GM21619 (cell line): ENCODE data around the gene HOXA13.

Source experiments
- ATAC-seq: cut with Tn5 transposase; IDR thresholded peaks from one replicate; pipeline ENCODE4 v1.9.1; 2021; ENCODE audit not compliant: unreplicated experiment

The HOXA13 gene

DNA sequence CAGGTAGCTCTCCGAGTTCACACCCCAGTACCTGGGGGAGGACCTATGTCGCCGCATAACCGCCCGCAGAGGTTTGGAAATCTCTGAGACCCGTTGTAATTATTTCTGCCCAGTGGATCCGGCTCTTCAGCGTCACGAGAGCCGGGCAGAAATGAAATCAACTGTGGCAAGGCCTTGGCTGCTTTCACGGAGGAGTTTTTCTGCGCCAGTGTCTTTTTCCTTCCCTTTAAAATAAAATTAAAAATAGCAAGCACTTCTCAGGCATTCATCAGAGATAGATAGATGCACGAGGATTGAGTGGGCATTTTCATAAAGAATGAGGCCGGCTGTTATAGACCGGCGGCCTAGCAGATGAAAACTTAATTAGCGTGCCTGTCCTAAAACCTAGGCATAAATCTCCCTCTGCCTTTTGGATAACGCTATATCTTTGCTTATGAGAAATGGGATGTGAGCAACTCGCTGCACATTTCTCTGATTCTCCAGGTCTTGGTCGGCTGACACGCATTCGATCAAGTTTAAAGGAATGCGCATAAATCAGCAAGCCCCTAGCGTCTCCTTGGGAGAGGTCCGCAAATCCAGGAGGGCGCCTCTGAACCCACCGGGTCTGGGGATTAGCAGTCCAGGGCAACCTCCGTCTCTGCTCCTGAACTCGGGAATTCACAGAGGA is 6.4 kb downstream of the HOXA13 start:
- no peak for ATAC-seq

DNA sequence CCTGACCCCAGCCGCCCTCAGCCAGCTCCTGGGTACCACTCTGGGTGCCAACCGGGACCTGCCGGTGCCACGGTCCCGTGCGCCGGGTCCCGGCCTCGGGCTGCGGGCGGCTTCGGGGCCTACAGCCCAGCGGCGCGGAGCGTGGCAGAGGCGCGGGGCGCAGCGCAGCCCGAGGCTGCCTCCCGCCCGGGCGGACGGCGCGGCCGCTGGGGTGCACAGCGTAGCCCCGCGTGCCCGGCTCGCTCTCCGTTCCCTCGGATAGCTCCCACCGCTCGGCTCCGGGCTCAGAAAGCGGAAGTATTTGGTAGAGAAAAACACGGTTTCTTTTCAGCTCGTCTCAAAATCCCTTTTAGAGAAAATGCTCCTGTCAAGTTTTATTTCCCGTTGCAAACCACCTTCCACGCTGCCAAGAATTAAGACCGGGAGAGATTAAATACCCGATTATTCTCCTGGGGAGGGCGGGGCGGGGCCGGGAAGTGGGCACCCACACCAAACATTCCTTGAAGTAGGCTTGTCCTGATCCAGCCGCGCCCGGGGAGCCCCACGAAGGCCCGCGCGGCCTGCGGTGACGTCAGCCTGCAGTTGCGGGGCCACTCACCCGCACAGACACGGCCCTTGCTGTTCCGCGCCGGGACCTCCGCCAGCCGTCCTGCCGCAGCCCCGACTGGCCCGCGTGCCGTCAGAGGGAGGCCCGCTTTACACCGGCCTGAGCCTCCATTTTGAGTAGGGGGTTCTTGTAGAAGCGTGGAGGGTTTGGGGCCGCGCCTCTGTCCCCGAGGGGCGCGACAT is 7.2 kb downstream of the HOXA13 start:
- ATAC-seq = no peak

DNA sequence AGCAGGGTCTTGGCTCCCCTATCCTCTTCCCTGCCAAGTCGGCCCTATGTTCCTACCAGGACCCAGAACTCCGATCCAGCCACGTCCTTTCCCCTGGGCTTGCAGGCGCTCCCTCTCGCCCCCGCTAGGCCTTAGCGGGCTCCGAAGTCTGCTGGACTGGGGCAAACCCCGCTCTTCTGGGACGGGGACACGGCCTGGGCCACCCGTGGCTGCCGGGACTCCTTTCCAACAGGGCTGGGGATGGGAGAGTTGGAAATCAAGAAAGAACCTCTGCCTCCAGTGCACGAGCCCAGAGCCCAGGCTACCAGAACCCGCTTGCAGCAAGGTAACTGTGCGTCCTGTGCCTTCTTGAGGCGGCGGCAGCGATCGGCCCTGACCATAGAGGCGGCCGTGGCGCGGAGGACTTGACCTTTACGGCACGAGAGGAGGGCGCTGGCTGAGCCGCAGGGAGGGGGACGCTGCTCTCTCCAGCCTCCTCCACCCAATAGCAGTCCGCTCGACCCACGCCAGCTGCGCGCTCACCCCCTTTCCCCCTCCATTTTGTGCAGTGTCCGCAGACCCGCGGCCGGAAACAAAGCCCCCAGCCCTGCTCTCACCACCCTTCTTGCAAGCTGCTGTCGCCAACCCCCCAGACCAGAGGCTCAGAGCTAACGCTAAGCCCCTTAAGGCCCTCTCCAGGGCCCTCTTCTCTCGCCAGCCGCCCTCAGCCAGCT is 7.9 kb downstream of the HOXA13 start:
- ATAC-seq = no peak

DNA sequence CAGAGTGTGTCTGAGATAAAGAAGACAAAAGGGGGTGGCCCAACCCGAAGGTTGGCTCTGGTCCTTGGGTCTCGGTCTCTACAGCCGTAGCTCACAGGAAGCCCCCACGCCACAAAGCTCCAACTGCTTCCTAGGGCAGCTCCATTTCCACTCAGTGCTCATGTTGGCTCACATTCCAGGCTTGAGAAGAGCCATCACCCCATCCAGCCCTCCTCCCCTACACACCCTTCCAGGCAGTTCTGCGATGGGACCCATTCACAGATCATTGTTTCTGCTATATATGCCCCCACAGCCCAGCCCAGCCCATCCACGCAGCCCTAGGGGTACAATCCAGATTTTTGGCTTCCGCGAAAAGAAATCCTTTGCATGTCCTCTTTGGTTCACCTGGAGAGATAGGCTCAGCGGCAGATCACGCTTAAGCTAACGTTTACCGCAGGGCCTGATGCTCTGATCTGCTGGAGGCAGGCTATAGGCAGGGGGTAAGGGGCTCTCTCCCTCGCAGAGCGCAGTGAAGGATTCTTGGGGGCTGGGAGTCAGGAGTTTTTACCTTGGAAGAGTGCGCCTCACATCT is 8.6 kb downstream of the HOXA13 start:
- ATAC-seq = no peak

DNA sequence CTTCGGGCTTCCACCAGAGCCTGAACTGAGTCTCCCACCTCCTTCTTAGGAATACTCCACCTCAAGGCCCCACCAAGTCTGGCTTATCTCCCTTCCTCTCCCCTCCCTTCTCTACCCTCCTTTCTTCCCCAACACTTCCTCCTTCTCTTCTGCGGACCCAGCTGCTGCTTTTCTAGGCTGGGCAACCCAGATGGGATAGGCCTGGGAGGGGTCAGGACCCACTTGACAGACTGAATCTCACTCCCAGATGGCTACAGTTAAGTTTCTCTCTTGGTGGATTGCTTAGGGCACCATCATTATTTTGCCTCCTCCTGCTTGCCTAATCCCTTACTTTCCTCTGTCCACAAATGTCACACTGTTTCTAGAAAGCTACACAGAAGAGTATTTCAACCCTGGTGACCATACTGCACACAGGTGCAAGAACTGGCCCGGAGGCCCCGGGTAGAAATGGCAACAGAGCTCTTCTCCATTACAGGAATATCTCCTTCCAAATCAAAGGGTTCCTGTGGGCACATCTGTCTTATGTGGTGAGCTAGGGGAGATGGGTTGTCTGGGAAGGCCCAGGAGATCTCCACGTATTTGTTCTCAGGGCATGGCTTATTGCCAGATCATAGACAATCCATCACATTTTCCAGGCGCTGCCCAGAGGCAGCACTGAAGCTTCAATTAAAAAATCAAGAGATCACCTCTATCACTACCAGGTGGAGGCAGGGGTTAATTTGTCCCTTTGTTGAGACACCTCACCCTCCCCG is 9.7 kb downstream of the HOXA13 start:
- no peak for ATAC-seq

DNA sequence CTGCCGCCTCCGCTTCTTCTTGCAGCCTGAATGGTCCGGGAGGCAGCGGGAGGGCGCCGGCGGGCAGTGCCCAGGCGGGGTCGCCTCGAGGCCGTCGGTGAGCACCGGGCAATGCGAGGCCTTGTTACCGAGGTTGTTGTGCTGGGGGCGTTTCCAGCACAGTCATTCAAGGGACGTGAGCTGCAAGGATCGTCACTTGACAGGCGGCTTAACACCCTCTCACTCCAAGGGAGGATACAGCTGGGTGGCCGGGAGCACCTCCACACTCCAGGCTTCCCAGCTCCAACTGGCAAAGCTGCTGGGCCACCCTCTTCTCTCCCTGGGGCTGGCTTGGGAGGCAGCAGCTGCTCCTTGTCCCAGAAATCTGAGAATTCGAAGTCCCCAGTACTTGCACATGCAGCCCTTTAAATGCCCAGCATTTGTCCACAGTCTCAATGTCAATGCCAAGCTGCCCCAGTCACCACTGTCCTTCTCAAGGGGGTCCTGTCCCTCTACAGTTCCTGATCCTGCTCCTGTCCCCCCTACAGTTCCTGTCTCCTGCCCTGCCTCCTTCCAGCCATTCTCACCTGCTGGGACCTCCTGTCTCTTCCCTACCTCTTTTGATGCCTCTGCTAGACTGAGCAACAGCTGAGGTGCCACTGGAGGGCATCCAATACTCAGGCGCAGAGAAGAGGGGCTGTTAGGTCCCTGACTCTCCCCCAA is 10.4 kb downstream of the HOXA13 start:
- no peak for ATAC-seq

DNA sequence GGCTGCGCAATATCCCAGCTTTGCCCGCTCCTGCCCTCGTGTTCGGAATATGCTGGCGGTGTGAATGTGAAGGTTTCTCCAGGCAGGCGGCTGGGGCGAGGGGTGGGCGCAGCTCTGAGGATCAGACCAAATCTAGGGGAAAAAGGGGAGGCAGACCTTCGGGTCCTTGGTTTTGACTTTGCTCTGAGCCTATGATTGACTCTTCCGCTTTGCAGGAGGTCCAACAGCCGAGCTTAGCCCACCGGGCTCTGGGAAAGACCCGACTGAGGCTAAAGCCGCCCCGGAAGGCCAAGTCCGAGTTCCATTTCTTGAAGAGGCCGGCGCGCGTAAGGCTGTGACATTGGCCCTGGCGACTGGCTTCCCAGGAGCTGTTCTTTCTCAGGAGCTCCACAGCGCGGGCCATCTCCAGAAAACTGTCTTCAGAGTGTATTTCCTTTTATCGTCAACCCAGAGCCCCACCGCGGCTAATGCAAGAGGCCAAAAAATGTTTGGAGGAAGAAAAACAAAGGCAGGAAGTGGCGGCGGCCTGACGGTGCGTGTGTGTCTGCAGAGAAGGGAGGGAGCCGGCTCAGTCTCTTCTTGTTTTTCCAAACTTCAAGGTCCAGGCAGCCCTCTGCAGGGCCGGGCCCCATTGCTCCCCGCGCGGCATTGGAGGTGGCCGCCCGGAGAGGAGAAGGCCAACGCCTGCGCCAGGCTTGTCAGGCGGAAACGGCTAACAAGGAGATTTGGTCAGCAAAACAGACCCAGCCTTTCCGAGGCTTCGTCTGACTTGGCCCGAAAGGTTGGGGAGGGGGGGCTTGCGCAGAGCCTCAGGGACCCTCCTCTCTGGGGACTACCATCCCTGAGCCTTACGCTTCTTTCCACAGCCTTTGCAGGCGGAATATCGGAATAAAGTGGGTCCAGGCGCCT is 11.3 kb downstream of the HOXA13 start:
- ATAC-seq = no peak

DNA sequence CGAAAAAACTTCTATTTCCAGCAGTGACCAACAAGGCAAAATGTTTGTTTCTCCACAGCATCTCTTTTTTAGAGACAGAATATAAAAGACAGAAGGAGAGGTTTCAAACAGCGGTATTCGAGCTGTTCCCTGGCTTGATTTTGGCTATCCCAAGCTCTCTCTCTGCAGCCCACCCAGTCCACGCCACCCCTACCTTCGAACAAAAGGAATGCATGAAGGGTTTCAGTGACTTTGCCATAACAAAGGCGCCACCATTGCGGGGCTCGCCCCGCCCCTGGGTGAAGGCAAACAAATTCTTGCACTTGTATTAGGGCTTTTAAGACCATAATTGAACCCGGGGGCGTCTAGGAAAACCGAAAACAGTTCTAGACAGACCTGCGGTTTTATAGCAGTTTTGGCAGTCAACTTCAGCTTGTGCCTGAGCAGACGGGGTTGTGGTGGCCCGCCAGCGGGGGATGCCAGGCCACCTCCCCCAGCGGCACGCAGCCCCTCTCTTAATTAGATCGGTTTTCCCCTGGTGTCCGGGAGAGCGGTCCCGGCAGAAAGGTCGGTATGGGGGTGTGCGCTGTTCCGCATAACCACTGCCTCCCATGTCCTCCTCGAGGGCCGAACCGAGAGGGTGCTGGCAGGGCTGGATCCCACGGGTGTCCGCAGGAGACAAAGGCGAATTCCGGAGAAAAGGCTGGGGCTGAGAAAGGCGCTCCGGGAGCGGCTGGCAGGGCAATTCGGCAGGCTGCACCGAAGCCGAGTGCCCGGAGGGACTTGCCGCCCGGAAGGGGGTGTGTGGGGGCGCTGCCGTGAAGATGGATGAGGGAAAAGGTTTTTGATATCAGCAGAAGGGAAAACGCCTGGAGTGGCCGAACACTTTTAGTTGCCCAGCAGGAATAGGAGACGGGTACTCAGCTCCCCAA is 12.2 kb downstream of the HOXA13 start:
- ATAC-seq = no peak

DNA sequence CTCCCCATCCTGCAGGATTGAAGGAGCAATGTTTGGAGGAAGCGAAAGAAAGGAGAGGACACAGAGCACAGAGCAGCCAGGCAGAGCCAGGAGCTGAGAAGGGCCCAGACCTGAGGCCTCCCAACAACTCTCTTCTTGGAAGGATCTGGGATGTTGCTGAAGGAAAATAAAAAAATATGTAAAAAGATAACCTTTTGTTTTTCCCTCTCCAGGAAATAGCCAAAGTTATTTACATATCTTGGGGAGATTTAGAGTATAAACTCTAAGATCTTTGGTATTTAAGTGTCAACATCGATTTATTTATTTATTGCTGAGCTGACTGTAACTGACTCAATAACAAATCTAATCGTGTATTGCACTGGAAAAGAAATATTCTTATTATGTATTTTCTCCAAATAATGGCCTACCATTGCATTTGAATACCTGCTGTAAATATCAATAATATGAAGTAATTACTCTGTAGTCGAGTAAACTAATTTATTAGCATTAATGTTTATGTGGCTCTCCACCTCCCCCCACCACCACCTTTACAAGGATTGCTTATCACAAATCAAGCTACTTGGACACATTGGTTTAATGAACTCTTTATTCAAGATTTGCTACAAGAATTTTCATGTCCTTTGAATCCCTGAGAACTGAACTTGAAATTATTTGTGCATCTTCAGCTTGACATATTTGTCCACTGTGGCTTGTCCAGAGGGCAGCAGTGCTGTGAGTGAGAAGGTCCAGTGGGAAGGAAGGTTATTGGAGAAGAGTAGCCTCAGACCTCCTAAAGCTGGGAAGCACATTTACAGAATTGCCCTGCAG is 13.0 kb downstream of the HOXA13 start:
- no peak for ATAC-seq

DNA sequence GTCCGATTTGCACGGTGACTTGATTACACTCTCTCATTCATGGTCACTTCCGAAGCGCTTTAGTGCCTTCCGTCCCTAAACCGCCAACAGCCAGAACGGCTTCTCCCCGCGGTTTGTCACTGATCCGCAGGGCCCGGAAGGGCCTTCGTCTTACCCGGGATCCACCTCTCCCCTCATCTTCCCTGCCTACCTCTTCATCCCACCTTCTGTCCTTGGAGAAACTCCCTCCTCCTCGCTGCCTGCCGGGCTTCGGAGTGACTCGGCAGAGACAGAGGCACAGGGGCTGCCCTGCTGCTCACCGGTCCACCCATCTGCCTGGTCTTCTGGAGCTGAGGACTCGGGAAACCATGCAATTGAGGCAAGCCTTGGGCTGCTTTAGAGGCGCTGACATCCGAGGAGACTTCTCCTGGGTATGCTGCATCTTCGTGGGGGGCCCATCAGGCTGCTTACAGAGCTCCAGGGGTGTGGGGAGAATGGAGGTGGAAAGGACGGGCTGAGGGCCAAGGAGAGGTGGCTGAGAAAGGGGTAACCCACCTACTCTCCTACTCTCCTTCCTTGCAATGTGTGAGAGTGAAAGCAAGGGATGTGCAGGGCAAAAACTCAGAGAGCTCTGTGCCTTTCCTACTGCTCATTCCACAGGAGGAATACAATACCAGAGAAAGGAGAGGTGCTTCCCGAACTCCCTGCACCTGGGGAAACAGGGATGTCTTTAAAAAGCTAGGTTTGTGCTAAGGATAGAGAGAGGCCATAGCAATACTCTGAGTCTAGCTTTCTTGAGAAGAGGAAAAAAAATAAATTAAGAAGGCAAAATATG is 13.8 kb downstream of the HOXA13 start:
- no peak for ATAC-seq

DNA sequence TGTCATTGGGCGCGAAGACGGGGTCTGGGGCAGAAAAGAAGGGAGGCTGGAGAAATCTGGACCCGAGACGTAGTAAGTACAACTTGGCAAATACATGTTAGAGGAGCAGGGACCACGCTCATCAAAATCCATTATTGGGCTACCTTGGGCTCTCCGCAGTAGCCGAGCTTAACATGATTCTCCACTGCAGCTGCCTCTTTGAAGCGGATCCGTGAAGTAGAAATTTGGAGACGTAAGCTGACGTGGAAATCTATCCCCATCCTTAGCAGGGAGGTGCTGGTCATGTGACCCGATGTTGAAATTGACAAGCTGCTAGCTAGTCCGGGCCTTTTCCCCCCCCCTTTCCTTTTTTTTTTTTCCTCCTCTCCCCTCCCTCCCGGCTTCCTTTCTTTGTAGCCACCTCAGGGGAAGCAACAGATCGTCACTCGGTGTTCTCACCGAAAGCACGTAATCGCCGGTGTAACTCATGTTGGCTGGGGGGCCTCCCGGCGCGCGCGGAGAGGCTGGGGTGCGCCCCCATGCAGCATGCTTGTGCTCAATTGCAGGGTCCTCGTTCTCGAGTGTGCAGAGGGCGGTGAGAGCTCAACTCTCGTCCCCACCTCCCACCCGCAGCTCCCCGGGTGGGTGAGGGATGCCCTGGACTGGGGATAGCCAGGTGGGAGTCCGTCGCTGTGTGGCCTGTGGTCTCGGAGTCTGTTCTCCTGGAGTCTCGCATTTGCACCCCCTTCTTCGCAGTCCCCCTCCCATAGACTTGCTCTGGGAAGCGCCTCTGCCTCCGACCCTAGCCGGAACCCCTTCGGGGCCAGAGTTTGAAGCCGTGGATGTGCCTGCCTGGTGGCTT is 14.7 kb downstream of the HOXA13 start, which contains the start of gene HOXA11:
TSS of gene HOXA11 (minus strand) at position 220 of the 841 bp plus-strand sequence. CDS start at position 132, 88 bp downstream.
- no peak for ATAC-seq

DNA sequence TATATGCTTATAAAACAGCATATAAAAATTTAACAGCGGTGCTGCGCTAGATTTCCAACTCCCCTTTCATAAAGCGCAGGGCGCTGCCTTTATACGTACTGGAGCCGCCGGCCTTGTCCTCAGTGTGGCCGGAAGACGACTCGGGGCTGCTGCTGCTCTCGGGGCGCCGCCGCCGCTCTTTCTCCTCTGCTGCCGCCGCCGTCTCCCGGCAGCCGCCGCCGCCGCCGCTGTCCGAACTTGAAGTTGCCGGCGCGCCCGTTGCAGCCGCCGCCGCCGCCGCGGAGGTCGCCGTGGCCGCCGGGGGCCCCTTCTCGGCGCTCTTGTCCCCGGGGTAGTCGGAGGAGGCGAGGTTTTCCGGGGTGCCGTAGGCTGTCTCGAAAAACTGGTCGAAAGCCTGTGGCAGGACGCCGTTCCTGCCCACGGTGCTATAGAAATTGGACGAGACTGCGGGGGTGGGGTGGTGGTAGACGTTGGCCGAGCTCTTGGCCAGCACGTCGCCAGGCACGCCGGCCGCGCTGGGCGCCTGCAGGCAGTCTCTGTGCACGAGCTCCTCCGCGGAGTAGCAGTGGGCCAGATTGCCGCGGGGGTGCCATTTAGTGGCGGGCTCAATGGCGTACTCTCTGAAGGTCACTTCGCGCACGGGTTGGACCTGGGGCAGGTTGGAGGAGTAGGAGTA is 15.4 kb downstream of the HOXA13 start:
- no peak for ATAC-seq

DNA sequence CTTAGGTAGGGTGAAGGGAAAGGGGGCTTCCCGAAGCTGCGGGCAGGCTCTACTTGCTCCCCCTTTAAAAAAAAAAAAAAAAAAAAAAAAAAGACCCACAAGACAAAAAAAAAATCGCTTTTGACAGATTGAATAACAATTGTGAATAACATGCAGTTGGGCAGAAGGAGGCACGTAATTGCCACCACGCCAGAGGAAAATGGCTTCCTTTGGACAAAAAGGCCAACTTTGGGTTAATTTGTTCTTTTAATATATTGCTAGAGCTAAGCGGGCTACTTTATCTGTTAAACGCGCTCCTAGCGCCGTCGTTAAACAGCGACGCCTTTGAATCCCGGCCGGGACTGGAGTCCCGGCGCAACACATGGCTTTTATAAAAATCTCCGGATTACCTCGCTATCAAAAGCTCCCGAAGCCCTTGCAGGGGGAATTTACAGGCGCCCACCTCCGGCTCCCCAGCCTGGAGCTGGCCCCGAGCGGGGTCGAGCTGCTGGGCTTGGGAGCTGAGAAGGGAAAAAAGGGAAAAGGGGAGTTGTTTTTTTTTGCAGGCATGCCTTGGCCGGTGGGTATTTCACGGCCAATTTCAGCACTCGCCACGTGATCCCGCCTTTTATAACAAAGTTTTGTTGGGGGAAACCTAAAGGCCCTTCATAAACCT is 16.1 kb downstream of the HOXA13 start:
- no peak for ATAC-seq

DNA sequence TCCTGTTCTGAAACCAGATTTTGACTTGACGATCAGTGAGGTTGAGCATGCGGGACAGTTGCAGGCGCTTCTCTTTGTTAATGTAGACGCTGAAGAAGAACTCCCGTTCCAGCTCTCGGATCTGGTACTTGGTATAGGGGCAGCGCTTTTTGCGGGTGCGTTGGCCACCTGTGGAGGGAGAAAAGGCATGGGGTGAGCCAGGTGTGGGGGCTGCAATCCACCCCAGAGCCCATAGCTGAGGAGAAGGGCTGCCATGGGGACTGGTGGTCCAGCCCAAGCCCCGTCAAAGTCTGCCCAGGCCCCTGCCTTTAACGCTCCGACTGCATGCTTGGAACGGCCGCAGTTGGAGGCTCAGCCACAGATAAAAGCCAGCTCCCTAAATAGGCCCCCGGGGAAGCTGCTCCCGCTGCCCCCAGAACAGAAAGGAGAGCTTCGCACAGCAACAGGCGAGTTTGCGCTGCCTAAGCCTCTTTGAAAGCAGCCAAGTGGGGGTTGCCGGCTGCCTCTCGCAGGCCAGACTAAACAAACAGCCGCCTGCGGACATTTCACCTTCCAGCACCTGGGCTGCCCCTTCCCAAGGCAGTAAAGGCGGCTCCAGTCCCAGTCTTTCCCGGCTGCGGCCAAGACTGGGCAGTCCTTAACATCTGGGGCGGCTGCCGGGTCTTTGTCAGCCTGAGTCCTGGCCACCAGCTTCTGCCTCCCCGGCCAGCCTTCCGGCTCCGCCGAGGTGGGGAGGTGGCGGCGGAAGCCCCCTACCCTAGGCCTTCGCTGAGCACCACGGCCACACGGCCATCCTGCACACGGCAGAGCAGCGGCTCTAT is 16.8 kb downstream of the HOXA13 start:
- no peak for ATAC-seq
